Stimulated activated naive B cell treated with anti-CD40 and anti-IgM and Interleukin-4, amounts not matched to agents 10 μg/mL and 1 μg/mL and 100 μg/mL, for 72 hours (primary cell): ENCODE measurements around the gene GKN2.

ENCODE experiments used
- ATAC-seq, 2 donors: fragments of 150-1000 bp; cut with Tn5 transposase; replicated peaks; 2 replicates each; pipeline ENCODE4 v1.10.0; 2021; ENCODE audit warnings: moderate library complexity in 1 of 2
- DNase-seq: peaks from one replicate; pipeline ENCODE4 v3.0.0; 2021
- H3K27ac Mint-ChIP-seq: one replicate; pipeline ENCODE4 v1.8.0; 2022; ENCODE audit warnings: mild to moderate bottlenecking, mixed read lengths
- H3K27me3 Mint-ChIP-seq, 2 donors: one replicate each; pipeline ENCODE4 v1.8.0; 2022; ENCODE audit warnings: mixed read lengths in 2 of 2
- H3K36me3 Mint-ChIP-seq, 2 donors: one replicate each; pipeline ENCODE4 v1.8.0; 2022; ENCODE audit warnings: mixed read lengths in 2 of 2, mild to moderate bottlenecking in 1 of 2
- H3K4me1 Mint-ChIP-seq, 2 donors: one replicate each; pipeline ENCODE4 v1.8.0; 2022; ENCODE audit warnings: mixed read lengths in 2 of 2, mild to moderate bottlenecking in 1 of 2
- H3K4me3 Mint-ChIP-seq, 2 donors: one replicate each; pipeline ENCODE4 v1.8.0; 2022; ENCODE audit warnings: mild to moderate bottlenecking in 2 of 2, mixed read lengths in 2 of 2, moderate library complexity in 1 of 2
- H3K9me3 Mint-ChIP-seq, 2 donors: one replicate each; pipeline ENCODE4 v1.8.0; 2022; ENCODE audit warnings: mixed read lengths in 2 of 2, mild to moderate bottlenecking in 1 of 2

The GKN2 gene

GRCh38 chr2:68921646-68922045, 31.0 kb downstream of the GKN2 start:
- no peak for ATAC-seq
- Mint-ChIP-seq H3K27me3 (no peaks in the 10 kb centered on the region), H3K4me3 (no peak overlapping the region), H3K4me1 (peaks cover 3 to 6% of the 10 kb centered on the region in 2 donors), H3K9me3 (no peaks in the 10 kb centered on the region), H3K36me3 (no peaks in the 10 kb centered on the region), H3K27ac (no peak overlapping the region)
- DNase-seq: no peak

- Mint-ChIP-seq H3K4me3 (no peak overlapping the region), H3K27ac (no peak overlapping the region), H3K36me3 (no peaks in the 10 kb centered on the region), H3K9me3 (no peaks in the 10 kb centered on the region), H3K27me3 (no peaks in the 10 kb centered on the region), H3K4me1 (peaks cover 3 to 6% of the 10 kb centered on the region in 2 donors)
- ATAC-seq (no peak), DNase-seq (no peak)
Measured at GRCh38 chr2:68920481-68921170, 32.1 kb downstream of the GKN2 start.

DNA sequence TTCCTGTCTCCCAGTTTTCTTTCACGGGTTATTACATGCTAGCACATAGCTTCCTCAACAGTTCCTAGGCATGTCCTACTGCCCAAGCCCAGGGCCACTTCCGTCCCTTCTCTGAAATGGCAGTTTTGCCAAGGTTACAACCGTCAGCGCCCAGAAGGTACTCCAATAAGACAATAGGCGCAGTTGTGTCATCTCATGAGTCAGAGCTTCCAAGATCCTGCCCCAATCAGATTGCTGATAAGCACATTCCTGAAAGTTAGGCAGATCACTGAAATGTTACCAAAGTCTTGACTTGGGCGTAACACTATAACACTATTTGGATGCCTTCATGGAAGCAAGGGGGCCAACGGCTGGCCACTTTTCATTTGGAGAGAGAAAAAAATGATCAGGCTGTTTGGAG, 34.2 kb downstream of the GKN2 start:
- Mint-ChIP-seq H3K36me3 (no peaks in the 10 kb centered on the region), H3K9me3 (no peaks in the 10 kb centered on the region), H3K4me3 (no peak overlapping the region), H3K27ac (no peak overlapping the region), H3K27me3 (no peaks in the 10 kb centered on the region), H3K4me1 (peaks cover 1 to 6% of the 10 kb centered on the region in 2 donors)
- ATAC-seq: no peak
- no peak for DNase-seq

DNA sequence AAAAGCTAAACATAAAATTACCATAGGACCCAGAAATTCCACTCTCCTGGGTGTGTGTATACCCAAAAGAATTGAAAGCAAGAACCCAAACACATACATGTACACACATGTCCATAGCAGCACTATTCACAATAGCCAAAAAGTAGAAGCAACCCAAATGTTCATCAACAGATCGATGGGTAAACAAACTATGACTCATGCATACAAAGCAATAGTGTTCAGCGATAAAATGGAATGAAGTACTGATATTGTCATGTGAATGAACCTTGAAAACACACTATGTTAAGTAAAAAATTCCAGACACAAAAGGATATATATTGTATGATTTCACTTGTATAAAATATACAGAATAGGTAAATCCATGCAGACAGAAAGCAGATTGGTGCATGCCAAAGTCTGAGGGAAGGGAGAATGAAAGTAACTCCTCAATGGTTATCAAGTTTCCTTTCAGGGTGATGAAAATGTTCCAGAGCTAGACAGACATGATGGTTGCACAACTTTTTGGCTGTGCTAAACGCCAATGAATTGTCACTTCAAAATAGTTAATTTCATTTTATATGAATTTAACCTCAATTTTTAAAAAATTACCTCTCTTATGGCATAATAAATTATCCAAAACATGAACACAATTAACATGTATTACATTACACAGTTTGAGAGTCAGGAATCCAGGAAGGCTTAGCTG, 35.5 kb downstream of the GKN2 start:
- Mint-ChIP-seq H3K27me3 (no peaks in the 10 kb centered on the region), H3K4me3 (no peak overlapping the region), H3K9me3 (no peaks in the 10 kb centered on the region), H3K4me1 (peaks cover 0 to 6% of the 10 kb centered on the region in 2 donors), H3K27ac (no peak overlapping the region), H3K36me3 (no peaks in the 10 kb centered on the region)
- no peak for DNase-seq
- no peak for ATAC-seq

GRCh38 chr2:68916226-68916625, 36.5 kb downstream of the GKN2 start:
- no peak for ATAC-seq
- no peak for DNase-seq
- no peaks in the 10 kb centered on the region for H3K36me3 Mint-ChIP-seq
- H3K4me3 Mint-ChIP-seq: no peak overlapping the region
- H3K4me1 Mint-ChIP-seq: peaks cover 0 to 6% of the 10 kb centered on the region in 2 donors
- H3K9me3 Mint-ChIP-seq: no peaks in the 10 kb centered on the region
- no peak overlapping the region for H3K27ac Mint-ChIP-seq
- no peaks in the 10 kb centered on the region for H3K27me3 Mint-ChIP-seq

GRCh38 chr2:68915393-68915792, 37.3 kb downstream of the GKN2 start:
- no peak for ATAC-seq
- no peak overlapping the region for H3K4me3 Mint-ChIP-seq

DNA sequence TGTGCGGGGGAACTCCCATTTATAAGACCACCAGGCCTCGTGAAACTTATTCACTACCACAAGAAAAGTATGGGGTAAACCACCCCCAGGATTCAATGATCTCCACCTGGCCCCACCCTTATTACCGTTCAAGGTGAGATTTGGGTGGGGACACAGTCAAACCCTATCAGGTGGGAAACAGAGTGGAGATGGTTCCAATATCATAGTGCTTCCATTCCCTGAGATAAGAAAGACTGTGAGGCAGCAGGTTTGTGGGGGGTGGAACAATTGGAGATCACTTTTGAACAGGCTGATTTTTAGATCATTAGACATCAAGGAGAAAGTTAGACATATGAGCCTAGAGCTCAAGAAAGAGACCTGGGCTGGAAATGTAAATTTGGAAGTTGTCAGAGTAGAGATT, 39.3 kb downstream of the GKN2 start:
- Mint-ChIP-seq H3K4me1 (peaks cover 11 to 16% of the 10 kb centered on the region in 2 donors), H3K36me3 (no peaks in the 10 kb centered on the region), H3K27ac (no peak overlapping the region), H3K4me3 (no peak overlapping the region), H3K9me3 (no peaks in the 10 kb centered on the region), H3K27me3 (no peaks in the 10 kb centered on the region)
- DNase-seq (no peak), ATAC-seq (no peak)

More at GRCh38 chr2:68915393-68915792, 37.3 kb downstream of the GKN2 start:
- Mint-ChIP-seq H3K9me3 (no peaks in the 10 kb centered on the region), H3K36me3 (no peaks in the 10 kb centered on the region), H3K27ac (no peak overlapping the region), H3K27me3 (no peaks in the 10 kb centered on the region), H3K4me1 (peaks cover 0 to 3% of the 10 kb centered on the region in 2 donors)
- DNase-seq: no peak

DNA sequence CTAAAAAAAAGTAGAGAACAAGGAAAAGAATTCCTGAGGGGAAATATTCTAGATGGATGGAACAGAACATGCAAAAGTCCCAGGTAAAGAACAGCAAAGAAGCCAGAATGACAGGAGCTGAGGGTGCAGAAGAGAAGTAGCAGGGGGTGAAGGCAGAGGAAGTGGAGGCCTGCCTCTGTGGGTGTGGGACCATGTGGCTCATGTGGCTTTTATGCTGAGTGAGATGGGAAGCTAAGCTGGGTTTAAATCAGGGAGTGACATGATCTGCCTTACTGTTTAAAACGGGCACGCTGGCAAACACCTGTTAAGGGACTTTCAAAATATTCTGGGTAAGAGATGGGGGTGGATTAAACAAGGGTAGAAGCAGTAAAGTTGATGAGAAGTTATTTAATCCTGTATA, 40.0 kb downstream of the GKN2 start:
- peak in 1 of 2 donors; percentile 26 for ATAC-seq
- no peak overlapping the region for H3K27ac Mint-ChIP-seq

GRCh38 chr2:68912111-68912510, 40.6 kb downstream of the GKN2 start:
- Mint-ChIP-seq H3K4me3 (no peak overlapping the region), H3K27me3 (no peaks in the 10 kb centered on the region), H3K9me3 (no peaks in the 10 kb centered on the region), H3K27ac (no peak overlapping the region), H3K36me3 (no peaks in the 10 kb centered on the region), H3K4me1 (peaks cover 19 to 27% of the 10 kb centered on the region in 2 donors)
- DNase-seq (no peak), ATAC-seq (no peak)

More for the DNA sequence above, 40.0 kb downstream of the GKN2 start:
- no peak overlapping the region for H3K4me3 Mint-ChIP-seq
- H3K36me3 Mint-ChIP-seq: no peaks in the 10 kb centered on the region
- DNase-seq: no peak
- H3K27me3 Mint-ChIP-seq: no peaks in the 10 kb centered on the region
- peaks cover 15 to 22% of the 10 kb centered on the region in 2 donors for H3K4me1 Mint-ChIP-seq
- H3K9me3 Mint-ChIP-seq: no peaks in the 10 kb centered on the region

DNA sequence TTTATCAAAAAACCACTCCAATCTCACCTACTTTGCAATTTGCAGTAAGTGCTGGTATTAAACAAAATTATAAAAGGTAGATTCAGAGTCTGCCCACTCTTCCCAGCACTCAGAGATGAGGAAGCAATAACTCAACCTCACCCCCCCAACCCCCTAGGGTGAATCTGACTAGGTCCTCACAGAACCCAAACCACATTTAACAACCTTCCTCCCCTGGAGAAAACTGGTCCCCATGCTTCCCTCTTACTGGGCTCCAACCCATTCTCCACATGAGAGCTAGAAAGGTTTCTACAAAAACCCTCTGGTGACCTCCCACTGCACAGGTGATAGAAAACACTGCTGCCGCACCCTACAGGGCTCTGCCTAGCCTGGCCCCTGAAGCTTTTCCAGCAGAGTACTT, 41.0 kb downstream of the GKN2 start:
- no peak for DNase-seq
- no peak overlapping the region for H3K4me3 Mint-ChIP-seq
- peaks cover 20 to 30% of the 10 kb centered on the region in 2 donors for H3K4me1 Mint-ChIP-seq
- H3K36me3 Mint-ChIP-seq: peaks cover 0 to 1% of the 10 kb centered on the region in 2 donors
- H3K9me3 Mint-ChIP-seq: no peaks in the 10 kb centered on the region
- H3K27ac Mint-ChIP-seq: no peak overlapping the region
- H3K27me3 Mint-ChIP-seq: no peaks in the 10 kb centered on the region
- no peak for ATAC-seq

GRCh38 chr2:68911246-68911645, 41.4 kb downstream of the GKN2 start:
- no peaks in the 10 kb centered on the region for H3K9me3 Mint-ChIP-seq
- H3K27me3 Mint-ChIP-seq: no peaks in the 10 kb centered on the region
- H3K27ac Mint-ChIP-seq: no peak overlapping the region
- DNase-seq: no peak
- no peak for ATAC-seq
- peaks cover 21 to 32% of the 10 kb centered on the region in 2 donors for H3K4me1 Mint-ChIP-seq
- H3K36me3 Mint-ChIP-seq: peaks cover 0 to 2% of the 10 kb centered on the region in 2 donors
- no peak overlapping the region for H3K4me3 Mint-ChIP-seq

DNA sequence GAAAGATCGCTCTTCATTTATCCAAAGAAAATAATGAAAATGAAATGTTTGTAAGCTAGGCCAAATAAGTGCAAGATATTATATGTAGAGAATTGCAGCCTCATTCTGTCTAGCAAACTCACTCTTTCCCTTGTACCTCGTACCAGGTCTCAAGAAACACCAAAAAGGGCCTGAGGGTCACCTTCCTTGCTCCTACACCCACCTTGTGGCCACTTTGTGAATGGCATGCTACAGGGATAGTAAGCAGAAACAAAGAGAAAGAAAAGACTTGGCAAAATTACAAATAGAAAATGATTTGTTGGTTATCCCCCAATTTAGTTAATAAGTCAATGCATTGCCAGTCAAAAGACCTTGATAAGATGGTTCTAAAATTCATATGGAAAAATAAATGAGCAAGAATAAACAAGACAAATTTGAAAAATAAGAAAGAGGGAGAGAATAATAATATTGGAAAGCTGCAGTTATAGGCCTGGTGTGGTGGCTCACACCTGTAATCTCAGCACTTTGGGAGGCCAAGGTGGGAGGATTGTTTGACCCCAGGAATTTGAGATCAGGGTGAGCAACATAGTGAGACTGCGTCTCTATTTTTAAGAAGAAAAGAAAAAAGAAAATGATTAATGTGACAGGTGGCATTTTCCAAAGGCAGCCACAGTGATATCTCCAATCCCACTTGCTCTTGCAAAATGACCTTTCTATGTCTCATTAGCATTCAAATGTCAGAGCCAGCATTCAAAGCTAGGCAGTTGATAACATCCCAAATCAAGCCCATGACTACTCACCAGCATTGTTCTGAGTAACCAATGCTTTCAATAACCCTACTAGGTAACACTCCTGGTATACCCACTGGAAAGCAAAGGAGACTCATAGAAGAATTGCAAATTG, 42.7 kb downstream of the GKN2 start:
- Mint-ChIP-seq H3K36me3 (peaks cover 0 to 2% of the 10 kb centered on the region in 2 donors), H3K9me3 (no peaks in the 10 kb centered on the region), H3K4me1 (peaks cover 21 to 32% of the 10 kb centered on the region in 2 donors), H3K27ac (no peak overlapping the region), H3K27me3 (no peaks in the 10 kb centered on the region), H3K4me3 (no peak overlapping the region)
- peak; percentile 45 to 51 for ATAC-seq
- peak; percentile 68 for DNase-seq

DNA sequence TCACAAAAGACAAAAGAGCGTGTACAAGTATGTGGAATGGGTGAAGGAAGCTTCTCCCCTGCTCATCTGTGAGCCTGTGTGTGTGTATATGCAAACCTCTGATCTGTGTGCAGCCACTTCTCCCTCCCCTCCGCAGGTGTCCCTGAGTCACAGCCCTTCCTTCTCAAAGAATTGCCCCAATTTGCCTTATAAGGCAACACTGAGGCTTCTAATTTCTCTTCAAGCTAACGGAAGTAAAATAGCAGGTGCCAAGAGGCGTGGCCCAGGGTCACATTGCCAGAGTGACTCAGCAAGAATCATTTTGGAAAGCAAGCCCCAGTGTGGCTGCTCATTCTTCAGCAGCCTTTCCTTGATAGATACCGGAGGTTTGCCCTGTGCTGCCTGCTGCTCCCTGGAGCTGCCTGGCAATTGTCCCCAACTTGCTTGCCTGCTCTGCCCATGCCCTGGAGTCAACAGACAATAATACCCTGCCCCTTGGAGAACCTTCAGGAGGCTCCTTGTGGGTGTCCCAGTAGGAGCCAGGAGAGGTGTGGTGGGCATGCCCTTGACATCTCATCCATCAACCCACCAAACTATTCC, 44.2 kb downstream of the GKN2 start:
- H3K4me1 Mint-ChIP-seq: peaks cover 21 to 43% of the 10 kb centered on the region in 2 donors
- H3K27me3 Mint-ChIP-seq: no peaks in the 10 kb centered on the region
- peaks cover 0 to 4% of the 10 kb centered on the region in 2 donors for H3K9me3 Mint-ChIP-seq
- DNase-seq: peak; percentile 78
- peak overlapping the region; percentile 29 to 52 for H3K4me3 Mint-ChIP-seq
- H3K27ac Mint-ChIP-seq: peak overlapping the region; percentile 97
- peak; percentile 96 for ATAC-seq
- H3K36me3 Mint-ChIP-seq: peaks cover 0 to 2% of the 10 kb centered on the region in 2 donors

DNA sequence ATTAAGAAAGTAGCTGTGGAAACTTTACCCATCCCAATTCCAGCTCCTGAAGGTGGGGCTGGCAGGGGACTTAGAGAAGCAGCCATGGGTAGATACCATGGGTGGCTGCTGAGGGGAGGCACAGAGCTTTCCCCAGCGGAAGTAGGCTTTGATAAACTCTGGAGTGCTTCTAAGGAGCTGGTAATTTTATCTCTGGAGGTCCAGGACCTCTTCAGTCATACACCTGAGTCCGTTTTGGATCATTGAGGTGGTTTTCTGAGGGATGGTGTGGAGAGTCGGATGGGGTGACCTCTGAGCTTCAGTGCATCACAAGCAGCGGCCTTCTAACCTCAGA, 44.8 kb downstream of the GKN2 start:
- Mint-ChIP-seq H3K27ac (peak overlapping the region; percentile 97), H3K4me3 (peak overlapping the region in 1 of 2 donors; percentile 29), H3K27me3 (no peaks in the 10 kb centered on the region), H3K36me3 (peaks cover 0 to 2% of the 10 kb centered on the region in 2 donors), H3K4me1 (peaks cover 21 to 48% of the 10 kb centered on the region in 2 donors), H3K9me3 (peaks cover 0 to 4% of the 10 kb centered on the region in 2 donors)
- ATAC-seq: peak; percentile 29 to 34
- no peak for DNase-seq
